DLD1 (cell line): ENCODE results near the gene GGA1.
"Not testable (repeated sequence)": the region's sequence is repeated elsewhere in the genome, so short reads cannot be mapped to it uniquely, and the experiment has no call there.

Experiments used
- in situ Hi-C: cut with HindIII; loops from 2 replicates; pipeline ENCODE4 v1.10.0; 2017; ENCODE audit warnings: low sequenced_read_pairs

The GGA1 gene

DNA sequence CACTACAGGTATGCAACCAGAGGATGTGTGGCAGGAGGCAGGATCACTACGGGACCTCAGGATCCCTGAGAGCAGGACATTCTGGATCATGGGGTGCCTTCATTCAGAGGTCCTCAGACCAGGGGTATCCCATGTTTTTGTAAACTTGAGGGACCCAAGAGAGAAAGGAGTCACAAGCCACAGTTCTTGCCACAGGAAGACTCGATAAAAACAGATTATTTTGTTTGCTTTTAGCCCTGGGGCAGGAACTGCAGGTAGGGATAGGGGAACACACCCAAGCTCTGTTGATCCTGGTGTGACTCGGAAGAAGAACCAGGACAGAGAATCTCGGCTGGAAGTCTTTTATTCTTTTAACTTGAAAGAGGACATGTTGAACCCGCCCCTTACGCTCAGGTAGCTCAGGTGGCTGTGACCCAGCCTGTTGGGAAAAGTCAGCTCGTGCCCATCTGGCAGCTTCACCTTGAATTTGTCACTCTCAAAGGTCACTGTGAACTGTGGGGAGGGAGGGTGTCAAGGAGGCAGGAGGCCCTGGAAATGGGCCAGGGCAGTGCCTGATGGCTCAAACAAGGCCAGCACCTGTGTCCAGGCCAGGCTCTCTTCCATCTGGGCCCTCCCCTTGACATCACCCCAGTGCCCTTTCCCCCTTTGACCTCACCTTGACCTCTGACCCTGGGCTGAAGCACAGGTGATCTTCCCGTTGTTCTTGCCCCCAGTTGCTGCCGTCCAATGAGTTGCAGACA, 38.5 kb upstream of the GGA1 start:
- in situ Hi-C loops, result no loop called here

DNA sequence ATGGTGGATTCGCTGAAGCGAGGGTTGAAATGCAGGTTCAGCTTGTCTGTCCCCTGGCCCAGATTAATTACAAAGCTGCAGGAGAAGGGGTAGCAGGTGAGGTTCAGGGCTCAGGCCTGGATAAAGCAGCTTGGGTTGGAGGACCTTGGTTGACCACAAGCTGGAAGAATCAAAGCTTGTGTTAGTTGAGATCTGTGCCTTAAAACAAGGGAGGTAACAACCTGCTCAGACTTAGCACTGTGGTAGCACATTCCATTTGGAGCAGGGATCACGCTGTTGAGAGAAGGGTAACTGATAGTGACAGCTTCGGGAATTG, 38.0 kb upstream of the GGA1 start:
- in situ Hi-C loops, result no loop called here

DNA sequence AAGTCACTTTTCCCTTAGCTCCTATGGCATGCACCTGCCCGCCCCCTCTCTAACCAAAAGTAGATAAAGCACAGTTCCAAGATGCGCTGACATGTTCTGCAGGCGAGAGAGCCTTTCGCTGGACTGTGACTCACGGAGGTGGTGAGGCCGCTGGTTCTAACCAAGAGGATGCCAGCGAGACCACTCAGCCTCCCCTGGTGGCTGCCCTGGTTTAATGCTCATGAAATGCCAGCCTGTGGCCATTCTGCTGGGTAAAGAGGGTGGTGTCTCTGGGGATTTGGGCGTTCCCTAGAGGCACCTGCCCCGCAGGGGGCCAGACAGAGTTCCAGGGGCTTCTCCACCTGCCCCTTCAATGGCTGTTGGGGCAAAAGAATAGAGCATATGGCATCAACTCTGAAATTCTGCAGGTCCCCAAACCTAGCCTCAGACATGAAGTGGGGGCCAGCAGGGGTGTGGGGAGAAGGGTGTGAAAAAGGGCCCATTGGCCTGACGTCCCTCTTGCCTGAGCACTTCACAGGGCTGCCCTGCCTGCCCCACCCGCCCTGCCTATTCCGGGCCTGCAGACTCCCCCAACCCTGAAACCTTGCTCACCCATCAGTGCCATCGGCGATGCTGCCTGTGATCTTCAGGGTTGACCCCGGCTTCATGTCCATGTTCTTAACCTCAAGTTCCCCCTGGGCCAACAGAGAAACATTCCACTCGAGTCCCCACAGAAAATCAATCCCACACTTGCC, 37.2 kb upstream of the GGA1 start:
- in situ Hi-C loops, result no loop called here

DNA sequence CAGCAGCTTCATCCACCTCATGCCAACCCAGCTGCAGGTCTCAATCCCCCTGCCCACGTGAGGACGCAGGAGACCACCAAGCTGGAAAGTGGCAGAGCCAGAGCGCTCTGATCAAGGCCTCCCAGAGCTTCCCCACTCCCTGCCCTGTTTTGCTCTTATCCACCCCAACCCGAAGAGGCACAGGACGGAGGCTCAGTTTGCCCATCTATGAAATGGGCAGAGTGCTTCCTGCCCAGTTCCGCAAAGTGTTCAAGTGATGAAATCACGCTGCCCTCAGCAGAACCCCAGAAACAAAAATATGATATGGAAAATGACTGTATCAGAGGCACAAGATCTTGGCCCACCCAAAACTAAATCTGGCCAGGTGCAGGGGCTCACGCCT, 36.7 kb upstream of the GGA1 start:
- in situ Hi-C loops, result no loop called here

DNA sequence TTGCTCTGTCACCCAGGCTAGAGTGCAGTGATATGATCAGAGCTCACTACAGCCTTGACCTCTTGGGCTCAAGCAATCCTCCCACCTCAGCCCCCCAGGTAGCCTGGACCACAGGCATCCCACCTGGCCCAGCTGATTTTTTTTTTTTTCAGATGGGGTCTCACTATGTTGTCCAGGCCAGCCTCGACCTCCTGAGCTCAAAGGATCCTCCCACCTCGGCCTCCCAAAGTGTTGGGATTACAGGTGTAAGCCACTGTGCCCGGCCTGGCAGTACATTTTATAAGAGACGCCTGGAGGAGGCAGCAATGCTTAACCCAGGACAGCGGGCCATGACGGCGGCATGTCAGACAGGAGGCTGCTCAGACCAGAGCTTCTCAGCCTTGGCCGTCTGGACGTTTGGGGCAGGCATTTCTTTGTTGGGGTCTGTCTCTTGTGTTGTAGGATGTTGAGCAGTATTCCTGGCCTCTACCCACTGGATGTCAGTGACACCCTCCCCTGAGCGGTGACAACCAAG, 33.1 kb upstream of the GGA1 start:
- in situ Hi-C loops, result no loop called here

DNA sequence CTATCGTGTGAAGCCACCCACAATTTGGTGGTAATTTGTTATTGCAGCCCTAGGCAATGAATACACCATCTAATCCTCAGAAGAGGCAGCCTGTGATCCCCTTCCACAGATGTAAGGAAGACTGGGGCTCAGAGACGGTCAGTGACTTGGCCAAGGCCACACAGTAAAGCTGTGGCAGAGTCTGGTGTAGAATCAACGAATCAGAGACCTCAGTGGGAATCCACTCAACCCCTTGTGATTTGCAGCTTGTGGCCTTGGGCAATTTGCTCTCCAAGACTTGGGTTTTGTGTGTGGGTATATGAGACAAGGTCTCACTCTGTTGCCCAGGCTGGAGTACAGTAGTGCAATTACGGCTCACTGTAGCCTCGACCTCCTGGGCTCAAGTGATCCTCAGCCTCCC, 30.6 kb upstream of the GGA1 start:
- in situ Hi-C loops, result no loop called here

DNA sequence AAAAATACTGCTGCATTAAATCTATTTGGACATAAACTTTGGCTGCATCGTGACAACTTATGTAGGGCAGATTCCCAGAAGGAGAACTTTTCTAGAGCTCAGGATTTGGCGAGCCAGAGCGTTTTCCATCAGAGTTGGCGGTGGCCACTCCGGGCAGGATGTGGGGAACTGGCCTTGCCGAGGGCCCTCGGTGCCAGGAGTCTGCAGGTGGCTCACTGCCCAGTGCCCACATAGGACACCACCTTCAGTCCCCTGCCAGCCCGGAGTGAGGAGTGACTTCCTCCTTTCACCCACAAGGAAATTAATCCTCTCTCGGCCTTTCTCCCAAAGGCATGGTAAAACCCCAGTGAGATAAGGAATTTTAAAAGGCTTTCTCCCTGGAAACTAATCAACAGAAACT, 27.1 kb upstream of the GGA1 start:
- in situ Hi-C loops, result no loop called here

DNA sequence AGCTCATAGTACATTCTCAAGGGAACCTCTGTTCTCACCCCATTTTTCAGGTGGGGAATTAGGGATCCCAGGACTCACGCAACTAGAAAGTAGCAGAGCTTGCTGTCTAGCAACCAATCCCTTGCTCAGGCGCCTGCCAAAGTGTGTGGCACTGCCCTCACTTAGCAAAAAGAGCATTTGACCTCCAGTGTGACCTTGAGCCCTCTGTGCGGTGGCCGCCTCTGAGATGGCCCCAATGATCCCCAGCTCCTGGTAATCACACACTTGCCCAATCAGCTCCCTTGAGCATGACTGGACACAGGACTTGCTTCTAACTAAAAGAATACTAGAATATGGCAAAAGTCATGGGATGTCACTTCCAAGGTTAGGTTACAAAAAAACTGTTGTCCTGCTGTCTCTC, 26.1 kb upstream of the GGA1 start:
- in situ Hi-C loops, result no loop called here

DNA sequence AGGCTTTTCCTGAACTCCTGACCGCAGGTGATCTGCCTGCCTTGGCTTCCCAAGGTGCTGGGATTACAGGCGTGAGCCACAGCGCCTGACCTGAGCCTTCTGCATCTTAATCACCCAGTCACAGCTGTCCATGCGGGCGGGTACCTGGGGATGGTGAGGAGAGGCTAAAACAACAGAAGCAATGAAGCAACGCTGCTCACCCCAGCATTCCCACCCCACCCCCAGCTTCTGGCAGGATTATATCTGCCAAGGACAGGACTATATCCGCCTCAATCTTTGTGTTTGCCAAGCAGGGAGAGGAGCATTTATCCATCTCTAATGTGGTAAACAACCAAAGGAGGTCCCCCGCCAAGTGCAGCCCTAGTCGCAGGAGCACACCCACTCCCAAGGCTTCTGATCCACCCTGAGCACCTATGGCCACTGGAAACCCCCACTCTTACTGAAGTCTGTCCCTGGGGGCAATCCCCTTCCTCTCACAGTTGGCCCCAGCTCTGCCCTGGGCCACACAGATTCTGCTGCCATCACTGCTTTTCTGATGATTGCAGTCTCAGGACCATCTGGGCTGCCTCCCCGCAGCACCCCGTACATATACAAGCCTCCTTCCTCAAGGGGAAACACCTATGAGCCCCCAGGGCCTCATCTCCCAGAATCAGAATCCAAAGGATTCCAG, 20.0 kb upstream of the GGA1 start:
- in situ Hi-C loops, result no loop called here

DNA sequence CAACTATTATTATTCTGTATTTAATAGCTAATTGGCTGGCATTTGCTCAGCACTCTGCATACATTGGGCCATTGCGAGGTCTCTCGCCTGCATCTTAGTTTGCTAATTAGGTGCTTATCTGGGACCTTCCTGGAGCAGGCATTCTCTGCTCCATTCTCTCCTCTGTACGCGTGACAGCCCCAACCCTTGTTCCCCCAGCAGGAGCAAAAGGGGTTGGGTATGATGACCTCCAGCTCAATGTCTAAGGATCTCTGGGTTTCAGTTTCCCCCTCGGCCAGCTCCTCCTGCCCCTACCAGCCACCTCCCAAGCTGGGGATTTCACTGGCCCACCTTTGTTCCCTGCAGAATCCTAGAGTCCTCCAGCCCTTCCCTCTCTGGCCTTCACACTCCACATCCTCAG, 19.0 kb upstream of the GGA1 start:
- in situ Hi-C loops, result no loop called here

DNA sequence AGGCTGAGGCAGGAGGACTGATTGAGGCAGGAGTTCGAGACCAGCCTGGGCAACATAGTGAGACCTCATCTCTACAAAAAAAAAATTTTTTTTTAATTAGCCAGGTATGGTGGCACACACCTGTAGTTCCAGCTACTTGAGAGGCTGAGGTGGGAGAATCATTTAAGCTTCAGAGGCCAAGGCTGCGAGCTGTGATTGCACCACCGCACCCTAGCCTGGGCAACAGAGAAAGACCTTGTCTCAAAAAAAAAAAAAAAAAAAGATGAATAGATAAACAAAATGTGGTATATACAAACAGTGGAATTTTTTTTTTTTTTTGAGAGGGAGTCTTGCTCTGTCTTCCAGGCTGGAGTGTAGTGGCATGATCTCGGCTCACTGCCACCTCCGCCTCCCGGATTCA, 17.6 kb upstream of the GGA1 start:
- in situ Hi-C loops, result not testable (repeated sequence)

DNA sequence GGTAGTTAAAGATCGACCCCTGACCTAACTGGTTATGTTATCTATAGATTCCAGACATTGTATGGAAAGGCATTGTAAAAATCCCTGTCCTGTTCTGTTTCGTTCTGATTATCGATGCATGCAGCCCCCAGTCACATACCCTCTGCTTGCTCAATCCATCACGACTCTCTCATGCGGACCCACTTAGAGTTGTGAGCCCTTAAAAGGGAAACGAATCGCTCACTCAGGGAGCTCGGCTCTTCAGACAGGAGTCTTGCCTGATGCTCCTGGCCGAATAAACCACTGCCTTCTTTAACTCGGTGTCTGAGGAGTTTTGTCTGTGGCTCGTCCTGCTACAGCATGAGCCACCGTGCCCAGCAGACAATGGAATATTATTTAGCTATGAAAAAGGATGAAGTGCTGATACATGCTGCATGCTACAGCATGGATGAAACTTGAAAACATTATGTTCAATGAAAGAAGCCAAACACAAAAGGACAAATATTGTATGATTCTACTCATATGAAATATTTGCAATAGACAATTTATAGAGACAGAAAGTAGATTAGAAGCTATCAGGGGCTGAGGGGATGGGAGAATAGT, 16.7 kb upstream of the GGA1 start:
- in situ Hi-C loops, result no loop called here

DNA sequence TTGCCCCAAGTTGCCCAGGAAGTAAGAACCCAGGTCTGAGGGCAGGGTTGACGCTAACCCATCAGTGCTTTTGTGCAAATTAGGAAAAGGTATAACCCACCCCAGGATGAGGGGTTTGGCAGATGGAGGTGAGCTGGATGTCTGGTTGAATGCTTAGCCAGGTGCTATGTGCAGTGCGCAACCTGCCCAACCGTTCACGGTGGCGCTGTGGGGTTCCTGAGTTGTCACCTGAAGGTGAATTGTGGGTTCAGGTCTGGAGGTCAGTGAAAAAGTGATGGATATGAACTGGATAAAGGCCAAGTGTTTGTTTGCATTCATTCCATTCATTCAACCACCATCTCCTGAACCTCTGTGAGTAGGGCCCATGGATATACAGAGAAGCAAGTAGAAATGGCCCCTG, 14.4 kb upstream of the GGA1 start:
- in situ Hi-C loops, result no loop called here

DNA sequence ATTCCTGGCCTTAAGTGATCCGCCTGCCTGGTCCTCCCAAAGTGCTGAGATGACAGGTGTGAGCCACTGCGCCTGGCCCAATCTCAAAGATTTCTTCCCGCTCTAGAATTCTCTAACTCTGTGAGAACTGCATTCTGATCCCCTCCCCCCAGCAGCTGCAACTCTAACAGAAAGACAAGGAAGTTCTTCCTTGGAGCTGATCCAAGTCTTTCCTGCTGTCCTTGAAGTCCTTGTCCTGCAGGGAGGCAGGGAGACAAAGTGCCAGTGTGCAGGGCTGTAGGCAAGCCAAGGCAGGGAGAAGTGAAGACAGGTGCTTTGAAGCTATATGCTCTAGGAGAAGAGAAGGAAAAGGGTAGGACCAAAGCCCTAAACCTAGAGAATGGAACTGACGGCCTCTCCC, 9.5 kb upstream of the GGA1 start:
- in situ Hi-C loops, result no loop called here

DNA sequence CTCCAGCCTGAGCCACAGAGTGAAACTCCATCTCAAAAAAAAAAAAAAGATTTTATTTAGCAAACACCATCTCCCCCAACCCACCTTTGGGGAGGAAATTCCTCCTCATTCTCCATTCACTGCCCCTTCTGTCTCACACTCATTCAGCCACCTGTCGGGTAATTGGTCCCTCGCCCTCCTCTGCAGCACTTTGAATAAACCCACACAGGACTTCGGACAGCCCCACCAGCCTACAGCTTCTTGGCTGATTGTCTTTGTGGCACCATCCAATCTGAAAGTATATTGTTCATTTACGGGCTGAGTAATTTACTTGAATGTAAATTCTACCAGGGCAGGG, 7.5 kb upstream of the GGA1 start:
- in situ Hi-C loops, result no loop called here

DNA sequence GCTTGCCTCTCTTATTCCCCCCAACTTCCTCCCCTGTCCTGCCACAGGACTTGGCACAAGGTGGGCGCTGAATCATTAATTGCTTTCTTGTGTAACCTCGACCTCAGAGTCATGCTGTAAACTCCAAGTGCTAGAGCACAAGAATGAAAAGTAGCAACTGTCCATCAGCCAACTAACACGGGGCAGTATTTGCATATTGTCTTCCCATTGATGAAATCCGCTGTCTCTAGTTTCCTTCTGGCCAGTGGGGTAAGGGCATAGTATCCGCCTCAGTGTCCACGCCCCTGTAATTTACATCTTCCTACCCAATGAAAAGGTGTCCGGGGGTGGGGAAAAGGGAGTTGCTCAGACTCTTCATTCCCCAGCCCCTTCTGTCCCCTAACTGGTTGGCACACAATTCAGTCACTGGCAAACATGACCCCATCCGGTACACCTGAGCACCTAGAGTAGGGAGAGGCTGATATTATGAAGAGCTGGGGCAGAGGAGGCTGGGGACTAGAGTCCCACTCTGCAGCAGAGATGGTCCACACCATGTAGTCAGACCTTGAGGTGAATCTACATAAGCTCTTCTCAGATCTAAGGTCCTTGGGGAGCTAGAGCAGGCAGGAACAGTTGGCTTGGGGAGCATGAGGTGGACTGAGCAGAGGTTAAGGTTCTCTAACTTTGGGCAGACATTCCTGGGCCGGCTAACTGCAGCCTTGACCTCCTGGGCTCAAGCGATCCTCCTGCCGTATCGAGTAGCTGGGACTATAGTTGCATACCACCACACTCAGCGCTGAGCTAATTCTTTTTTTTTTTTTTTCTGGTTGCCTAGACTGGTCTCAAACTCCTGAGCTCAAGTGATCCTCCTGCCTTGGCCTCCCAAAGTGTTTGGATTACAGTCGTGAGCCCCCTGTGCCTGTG, 6.8 kb upstream of the GGA1 start:
- in situ Hi-C loops, result no loop called here

DNA sequence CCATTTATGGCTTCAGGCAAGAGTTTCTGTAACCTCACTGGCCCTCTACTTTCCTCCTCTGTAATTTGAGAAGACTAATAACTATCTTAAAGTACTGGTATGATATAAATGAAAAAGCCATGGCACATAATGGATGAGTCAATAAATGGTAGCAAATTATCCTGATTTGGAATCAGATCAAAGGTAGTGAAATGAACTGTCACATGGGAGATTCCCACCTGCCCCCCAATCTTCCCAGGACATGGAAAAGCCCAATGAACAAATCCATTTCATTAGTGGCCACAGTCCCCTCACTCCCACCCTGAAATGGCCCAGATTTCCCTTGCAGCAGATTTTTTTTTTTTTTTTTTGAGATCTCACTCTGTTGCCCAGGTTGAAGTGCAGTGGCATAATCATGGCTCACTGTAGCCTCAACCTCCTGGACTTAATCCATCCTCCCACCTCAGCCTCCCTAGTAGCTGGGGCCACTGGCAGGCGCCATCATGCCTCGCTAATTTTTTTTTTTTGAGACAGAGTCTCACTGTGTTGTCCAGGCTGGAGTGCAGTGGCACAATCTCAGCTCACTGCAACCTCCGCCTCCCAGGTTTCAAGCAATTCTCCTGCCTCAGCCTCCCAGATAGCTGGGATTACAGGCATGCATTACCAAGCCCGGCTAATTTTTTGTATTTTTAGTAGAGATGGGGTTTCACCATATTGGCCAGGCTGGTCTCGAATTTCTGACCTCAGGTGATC, 5.9 kb upstream of the GGA1 start:
- in situ Hi-C loops, result not testable (repeated sequence)

DNA sequence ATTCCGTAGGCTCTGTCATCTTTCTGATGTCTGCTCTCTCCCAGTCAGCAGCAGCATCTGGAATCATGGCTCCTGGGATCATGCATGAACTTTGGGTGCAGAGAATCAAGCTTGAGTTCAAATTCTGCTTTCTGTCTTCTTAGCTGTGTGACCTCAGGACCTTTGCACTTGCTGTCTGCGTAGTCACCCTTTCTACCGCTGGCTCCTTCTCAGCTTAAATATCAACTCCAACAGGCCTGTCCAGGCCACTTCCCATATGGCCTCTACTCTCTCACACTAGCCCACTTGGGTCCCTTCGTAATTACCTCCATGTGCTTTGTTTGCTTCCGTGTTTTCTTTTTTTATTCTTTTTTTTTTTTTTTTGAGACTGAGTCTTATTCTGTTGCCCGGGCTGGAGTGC, 4.6 kb upstream of the GGA1 start:
- in situ Hi-C loops, result no loop called here

DNA sequence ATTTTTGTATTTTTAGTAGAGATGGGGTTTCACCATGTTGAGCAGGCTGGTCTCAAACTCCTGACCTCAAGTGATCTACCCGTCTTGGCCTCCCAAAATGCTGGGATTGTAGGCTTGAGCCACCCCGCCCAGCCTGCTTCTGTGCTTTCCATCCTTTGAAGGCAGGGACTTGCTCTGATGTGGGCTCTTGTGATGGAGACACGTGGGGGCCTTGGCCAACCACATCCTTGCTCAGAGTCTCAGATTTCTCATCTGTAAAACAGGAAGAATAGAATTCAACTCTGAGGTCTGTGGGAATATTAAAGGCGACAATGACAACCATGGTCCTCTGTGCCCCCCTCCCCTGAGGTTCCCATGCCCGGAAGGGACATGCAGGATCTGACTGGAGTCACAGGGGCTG, 3.8 kb upstream of the GGA1 start:
- in situ Hi-C loops, result no loop called here
